Mesendoderm (in vitro differentiated cells): ENCODE results near the gene OR51B2.
A peak's percentile ranks its signal among the peaks of the same experiment; 100 is the strongest.
"Not testable (repeated sequence)": the region's sequence is repeated elsewhere in the genome, so short reads cannot be mapped to it uniquely, and the experiment has no call there.

Experiments
- DNase-seq: peaks from one replicate; pipeline ENCODE4 v3.0.0; 2013
- H2AK5ac ChIP-seq: 2 replicates; pipeline ENCODE4 v1.6.1; 2013; ENCODE audit warnings: low read length, inconsistent platforms
- H2BK120ac ChIP-seq: 2 replicates; pipeline ENCODE4 v1.6.1; 2013; ENCODE audit warnings: low read depth, mild to moderate bottlenecking, low read length, moderate library complexity, mixed read lengths
- H2BK15ac ChIP-seq: replicated peaks from 2 replicates; pipeline ENCODE4 v1.6.1; 2013; ENCODE audit warnings: low read depth, mild to moderate bottlenecking, moderate library complexity
- H2BK5ac ChIP-seq: 2 replicates; pipeline ENCODE4 v1.6.1; 2013; ENCODE audit warnings: low read length, inconsistent platforms
- H3K18ac ChIP-seq: 2 replicates; pipeline ENCODE4 v1.6.1; 2013; ENCODE audit warnings: mild to moderate bottlenecking, low read length, mixed read lengths
- H3K23ac ChIP-seq: one replicate; pipeline ENCODE4 v1.6.1; 2013; ENCODE audit warnings: low read length
- H3K27ac ChIP-seq: 2 replicates; pipeline ENCODE4 v1.5.1; 2013; ENCODE audit warnings: low read depth, mild to moderate bottlenecking, inconsistent platforms, low read length, moderate library complexity
- H3K27me3 ChIP-seq: 2 replicates; pipeline ENCODE4 v1.6.1; 2013; ENCODE audit warnings: low read length, control low read depth, mild to moderate bottlenecking, inconsistent platforms; ENCODE audit not compliant: insufficient read depth, poor library complexity
- H3K36me3 ChIP-seq: 2 replicates; pipeline ENCODE4 v1.6.1; 2013; ENCODE audit warnings: low read length, inconsistent platforms; ENCODE audit not compliant: control insufficient read depth, insufficient read depth
- H3K4ac ChIP-seq: one replicate; pipeline ENCODE4 v1.6.1; 2013; ENCODE audit warnings: low read depth, mild to moderate bottlenecking, low read length, moderate library complexity
- H3K4me1 ChIP-seq: 2 replicates; pipeline ENCODE4 v1.6.1; 2013; ENCODE audit warnings: low read depth, low read length, inconsistent platforms; ENCODE audit not compliant: control insufficient read depth
- H3K4me2 ChIP-seq: 2 replicates; pipeline ENCODE4 v1.6.1; 2013; ENCODE audit warnings: low read length
- H3K4me3 ChIP-seq: 2 replicates; pipeline ENCODE4 v1.5.1; 2013; ENCODE audit warnings: mild to moderate bottlenecking, low read length
- H3K56ac ChIP-seq: one replicate; pipeline ENCODE4 v1.6.1; 2013; ENCODE audit warnings: low read length
- H3K79me1 ChIP-seq: 2 replicates; pipeline ENCODE4 v1.6.1; 2013; ENCODE audit warnings: low read length, inconsistent platforms
- H3K79me2 ChIP-seq: 2 replicates; pipeline ENCODE4 v1.6.1; 2013; ENCODE audit warnings: mild to moderate bottlenecking, low read length; ENCODE audit not compliant: control insufficient read depth, insufficient read depth
- H3K9ac ChIP-seq: 2 replicates; pipeline ENCODE4 v1.6.1; 2013; ENCODE audit warnings: low read length, inconsistent platforms
- H4K5ac ChIP-seq: one replicate; pipeline ENCODE4 v1.6.1; 2013; ENCODE audit warnings: low read length
- H4K8ac ChIP-seq: one replicate; pipeline ENCODE4 v1.6.1; 2013; ENCODE audit warnings: low read depth, mild to moderate bottlenecking, control low read depth, low read length, moderate library complexity
- WGBS: extraction: QIAGEN DNeasy Blood & Tissue Kit; methylation state at CpG from one replicate; pipeline ENCODE4 v1.1.7; 2013; ENCODE audit warnings: low lambda C conversion rate, missing lambda C conversion rate; ENCODE audit not compliant: insufficient coverage; ENCODE audit errors: extremely low coverage; 5-methylcytosine and 5-hydroxymethylcytosine counted together

OR51B2 gene

GRCh38 chr11:5366365-5366764 is 42.3 kb upstream of the OR51B2 start:
- not testable (repeated sequence) for H2BK5ac ChIP-seq, H3K4me1 ChIP-seq, H3K36me3 ChIP-seq, DNase-seq, H3K27ac ChIP-seq, H4K8ac ChIP-seq, H2BK120ac ChIP-seq, H2BK15ac ChIP-seq, H3K4me2 ChIP-seq, H3K23ac ChIP-seq, H3K79me1 ChIP-seq, H3K56ac ChIP-seq, H4K5ac ChIP-seq, H2AK5ac ChIP-seq, H3K4me3 ChIP-seq, H3K9ac ChIP-seq, H3K79me2 ChIP-seq, H3K18ac ChIP-seq, H3K27me3 ChIP-seq, H3K4ac ChIP-seq
- WGBS, result no CpG with 5 or more reads among the region's 6 CpGs

GRCh38 chr11:5364214-5364613 is 40.1 kb upstream of the OR51B2 start:
- H4K8ac ChIP-seq, result no peak overlapping the region
- H3K4me1 ChIP-seq, result no peaks in the 10 kb centered on the region
- H3K27me3 ChIP-seq, result no peaks in the 10 kb centered on the region
- no peaks in the 10 kb centered on the region for H3K79me2 ChIP-seq
- no peak overlapping the region for H3K4ac ChIP-seq
- DNase-seq, result no peak
- H3K4me3 ChIP-seq, result no peak overlapping the region
- no peak overlapping the region for H2AK5ac ChIP-seq
- no peak overlapping the region for H3K18ac ChIP-seq
- H2BK15ac ChIP-seq, result no peak overlapping the region
- H2BK5ac ChIP-seq, result no peak overlapping the region
- no peak overlapping the region for H3K23ac ChIP-seq
- no peak overlapping the region for H3K4me2 ChIP-seq
- H3K56ac ChIP-seq, result no peak overlapping the region
- no peak overlapping the region for H4K5ac ChIP-seq
- H3K79me1 ChIP-seq, result no peaks in the 10 kb centered on the region
- no peak overlapping the region for H3K27ac ChIP-seq
- H3K9ac ChIP-seq, result no peak overlapping the region
- no peak overlapping the region for H2BK120ac ChIP-seq
- WGBS, result no CpG with 5 or more reads among the region's 2 CpGs
- no peaks in the 10 kb centered on the region for H3K36me3 ChIP-seq

- no peak overlapping the region for H3K4me3 ChIP-seq
- H3K56ac ChIP-seq, result no peak overlapping the region
Measured at GRCh38 chr11:5363679-5364078, 39.6 kb upstream of the OR51B2 start.

GRCh38 chr11:5362017-5362625 is 38.0 kb upstream of the OR51B2 start:
- H3K79me1 ChIP-seq, result no peaks in the 10 kb centered on the region
- no peaks in the 10 kb centered on the region for H3K4me1 ChIP-seq
- H3K56ac ChIP-seq, result no peak overlapping the region
- H2BK5ac ChIP-seq, result no peak overlapping the region
- H4K5ac ChIP-seq, result no peak overlapping the region
- no peak overlapping the region for H3K4me3 ChIP-seq
- H3K36me3 ChIP-seq, result no peaks in the 10 kb centered on the region
- H2BK15ac ChIP-seq, result no peak overlapping the region
- WGBS, result no CpG with 5 or more reads among the region's 3 CpGs
- H3K27ac ChIP-seq, result peak overlapping the region; percentile 36
- H3K79me2 ChIP-seq, result no peaks in the 10 kb centered on the region
- H3K18ac ChIP-seq, result no peak overlapping the region
- H3K9ac ChIP-seq, result no peak overlapping the region
- no peak overlapping the region for H4K8ac ChIP-seq
- H3K23ac ChIP-seq, result no peak overlapping the region
- H2BK120ac ChIP-seq, result peak overlapping the region; percentile 61
- H3K27me3 ChIP-seq, result no peaks in the 10 kb centered on the region
- H3K4me2 ChIP-seq, result no peak overlapping the region
- no peak overlapping the region for H3K4ac ChIP-seq
- peak; percentile 59 for DNase-seq
- H2AK5ac ChIP-seq, result no peak overlapping the region

More at GRCh38 chr11:5363679-5364078, 39.6 kb upstream of the OR51B2 start:
- no peak overlapping the region for H3K9ac ChIP-seq
- no peak overlapping the region for H3K23ac ChIP-seq
- no peak overlapping the region for H3K4ac ChIP-seq
- H3K79me1 ChIP-seq, result no peaks in the 10 kb centered on the region
- H2BK15ac ChIP-seq, result no peak overlapping the region
- H2BK5ac ChIP-seq, result no peak overlapping the region
- no peak for DNase-seq
- no peak overlapping the region for H4K8ac ChIP-seq
- WGBS, result no CpG with 5 or more reads among the region's 1 CpG
- H3K4me1 ChIP-seq, result no peaks in the 10 kb centered on the region
- no peaks in the 10 kb centered on the region for H3K27me3 ChIP-seq
- no peak overlapping the region for H4K5ac ChIP-seq
- no peak overlapping the region for H3K27ac ChIP-seq
- H3K18ac ChIP-seq, result no peak overlapping the region
- no peak overlapping the region for H2AK5ac ChIP-seq
- no peak overlapping the region for H2BK120ac ChIP-seq
- no peaks in the 10 kb centered on the region for H3K36me3 ChIP-seq
- no peak overlapping the region for H3K4me2 ChIP-seq
- H3K79me2 ChIP-seq, result no peaks in the 10 kb centered on the region

GRCh38 chr11:5356031-5356430 is 31.9 kb upstream of the OR51B2 start:
- not testable (repeated sequence) for H2BK5ac ChIP-seq, H3K4ac ChIP-seq, H3K36me3 ChIP-seq, H3K27ac ChIP-seq, H3K4me2 ChIP-seq, H3K23ac ChIP-seq, DNase-seq, H3K9ac ChIP-seq, H2BK120ac ChIP-seq, H2BK15ac ChIP-seq, H3K79me2 ChIP-seq, H3K4me3 ChIP-seq, H3K4me1 ChIP-seq, H2AK5ac ChIP-seq, H3K27me3 ChIP-seq, H3K56ac ChIP-seq, H3K18ac ChIP-seq, H3K79me1 ChIP-seq, H4K5ac ChIP-seq, H4K8ac ChIP-seq
- no CpG with 5 or more reads among the region's 5 CpGs for WGBS

GRCh38 chr11:5351208-5351607 is 27.1 kb upstream of the OR51B2 start, which contains the start of gene OR51B6:
Gene OR51B6, plus strand, starts transcription at chr11:5351508. Its CDS starts 0 bp downstream, at chr11:5351508.
- Histone ChIP-seq H4K8ac (no peak within 1 kb of the TSS), H3K23ac (no peak within 1 kb of the TSS), H3K27me3 (no peaks in the 10 kb centered on the region), H3K79me1 (no peaks in the 10 kb centered on the region), H3K9ac (no peak within 1 kb of the TSS), H3K18ac (no peak within 1 kb of the TSS), H3K4me2 (no peak within 1 kb of the TSS), H3K27ac (no peak within 1 kb of the TSS), H2BK15ac (no peak within 1 kb of the TSS), H3K4me3 (no peak within 1 kb of the TSS), H3K36me3 (no peaks in the 10 kb centered on the region), H4K5ac (no peak within 1 kb of the TSS), H3K4me1 (no peaks in the 10 kb centered on the region), H2AK5ac (no peak within 1 kb of the TSS), H2BK5ac (no peak within 1 kb of the TSS), H3K4ac (no peak within 1 kb of the TSS), H3K79me2 (no peaks in the 10 kb centered on the region), H3K56ac (no peak within 1 kb of the TSS), H2BK120ac (no peak within 1 kb of the TSS)
- WGBS, result 100% methylated on average over 1 of the region's 1 CpG
- no peak for DNase-seq
